GM12892 (cell line): ENCODE data around the gene EXOSC3.

Experiments
- POLR2A ChIP-seq: IDR thresholded peaks from 2 replicates; pipeline ENCODE4 v1.6.1; 2011; ENCODE audit warnings: low read depth, low read length, control low read depth
- POLR2AphosphoS5 ChIP-seq: IDR thresholded peaks from 2 replicates; pipeline ENCODE4 v1.6.1; 2011; ENCODE audit warnings: low read depth, low read length, control low read depth

GRCh38 chr9:37806271-37806670 is 21.4 kb upstream of the EXOSC3 start:
- TF ChIP-seq POLR2A: no peak
- no peak for TF ChIP-seq POLR2AphosphoS5
